IPS DF 19.7 (cell line): ENCODE results near the gene SLC1A4.
"Not testable (repeated sequence)": the region's sequence is repeated elsewhere in the genome, so short reads cannot be mapped to it uniquely, and the experiment has no call there.

Experiments
- DNase-seq: peaks from one replicate; pipeline ENCODE4 v3.0.0-alpha.2; 2013; ENCODE audit warnings: low read depth, low spot score

Gene SLC1A4

GRCh38 chr2:64963719-64964118, 25.5 kb upstream of the SLC1A4 start:
- DNase-seq, result no peak

GRCh38 chr2:64966017-64966416, 23.2 kb upstream of the SLC1A4 start:
- DNase-seq, result no peak

- no peak for DNase-seq
Measured at GRCh38 chr2:64966839-64967238, 22.4 kb upstream of the SLC1A4 start.

GRCh38 chr2:64967601-64968000, 21.6 kb upstream of the SLC1A4 start:
- no peak for DNase-seq

GRCh38 chr2:64969086-64969485, 20.1 kb upstream of the SLC1A4 start:
- not testable (repeated sequence) for DNase-seq

- no peak for DNase-seq
Measured at GRCh38 chr2:64970495-64970894, 18.7 kb upstream of the SLC1A4 start.

GRCh38 chr2:64972426-64972825, 16.8 kb upstream of the SLC1A4 start:
- no peak for DNase-seq

- no peak for DNase-seq
Measured at GRCh38 chr2:64972876-64973275, 16.3 kb upstream of the SLC1A4 start.

- DNase-seq, result no peak
Measured at GRCh38 chr2:64975232-64975821, 13.9 kb upstream of the SLC1A4 start.

GRCh38 chr2:64976276-64976675, 12.9 kb upstream of the SLC1A4 start:
- DNase-seq, result no peak

- DNase-seq, result no peak
Measured at GRCh38 chr2:64978514-64979268, 10.5 kb upstream of the SLC1A4 start.

- DNase-seq, result no peak
Measured at GRCh38 chr2:64979744-64980143, 9.5 kb upstream of the SLC1A4 start.

- no peak for DNase-seq
Measured at GRCh38 chr2:64980183-64980582, 9.0 kb upstream of the SLC1A4 start.

- DNase-seq, result no peak
Measured at GRCh38 chr2:64982311-64982857, 6.8 kb upstream of the SLC1A4 start.

- DNase-seq, result no peak
Measured at GRCh38 chr2:64982932-64983331, 6.3 kb upstream of the SLC1A4 start.

GRCh38 chr2:64985447-64985846, 3.8 kb upstream of the SLC1A4 start:
- DNase-seq, result no peak

GRCh38 chr2:64987001-64987955, 1.9 kb upstream of the SLC1A4 start:
- DNase-seq, result no peak

GRCh38 chr2:64987956-64988419, 1.2 kb upstream of the SLC1A4 start:
- DNase-seq, result no peak

- peak; percentile 50 for DNase-seq
Measured at GRCh38 chr2:64988420-64989125, 626 bp upstream of the SLC1A4 start.

- DNase-seq, result no peak
Measured at GRCh38 chr2:64989982-64990614, 899 bp downstream of the SLC1A4 start.

GRCh38 chr2:64990876-64991275, 1.7 kb downstream of the SLC1A4 start:
- no peak for DNase-seq
